Loucy (cell line): ENCODE measurements around the gene CFAP107.

ENCODE experiments used
- CTCF ChIP-seq: fragments of 200-600 bp; sonication (generic); conservative IDR thresholded peaks from 2 replicates; pipeline ENCODE4 v1.5.1; 2014; ENCODE audit warnings: mild to moderate bottlenecking, antibody characterized with exemption, low read length
- EZH2phosphoT487 ChIP-seq: fragments of 200-600 bp; IDR thresholded peaks from 2 replicates; pipeline ENCODE4 v1.6.1; 2018; ENCODE audit warnings: antibody characterized with exemption, mild to moderate bottlenecking, moderate library complexity, borderline replicate concordance

GRCh38 chr1:12745992-12746323, at the start of gene CFAP107:
- TF ChIP-seq CTCF, result no peak
- no peak for TF ChIP-seq EZH2phosphoT487
